GM06990 (cell line): Measurements from ENCODE around the gene INPP5A.

Experiments
- DNase-seq: peaks from one replicate; pipeline ENCODE4 v3.0.0-alpha.2; 2011; ENCODE audit not compliant: insufficient read length; ENCODE audit errors: extremely low read depth
- H3K27me3 ChIP-seq: replicated peaks from 2 replicates; pipeline ENCODE4 v1.6.0; 2011; ENCODE audit warnings: low read length; ENCODE audit not compliant: control insufficient read depth, insufficient read depth
- H3K36me3 ChIP-seq: 2 replicates; pipeline ENCODE4 v1.5.1; 2011; ENCODE audit warnings: low read length; ENCODE audit not compliant: control insufficient read depth, insufficient read depth
- H3K4me3 ChIP-seq: replicated peaks from 2 replicates; pipeline ENCODE4 v1.5.1; 2011; ENCODE audit warnings: low read depth, mild to moderate bottlenecking, control low read depth, low read length
- TF ChIP-seq, protein P1 (sequence below): IDR thresholded peaks from 2 replicates; pipeline ENCODE4 v1.5.1; 2011; ENCODE audit warnings: low read length, control low read depth, mild to moderate bottlenecking, inconsistent platforms; ENCODE audit not compliant: insufficient read depth, poor library complexity, severe bottlenecking

INPP5A gene

GRCh38 chr10:132507409-132507955 lies 30.1 kb upstream of the INPP5A start:
- H3K27me3 ChIP-seq, result peaks cover 2% of the 10 kb centered on the region
- H3K4me3 ChIP-seq, result no peak overlapping the region
- no peaks in the 10 kb centered on the region for H3K36me3 ChIP-seq
- no peak for DNase-seq
- TF ChIP-seq, protein P1, sequence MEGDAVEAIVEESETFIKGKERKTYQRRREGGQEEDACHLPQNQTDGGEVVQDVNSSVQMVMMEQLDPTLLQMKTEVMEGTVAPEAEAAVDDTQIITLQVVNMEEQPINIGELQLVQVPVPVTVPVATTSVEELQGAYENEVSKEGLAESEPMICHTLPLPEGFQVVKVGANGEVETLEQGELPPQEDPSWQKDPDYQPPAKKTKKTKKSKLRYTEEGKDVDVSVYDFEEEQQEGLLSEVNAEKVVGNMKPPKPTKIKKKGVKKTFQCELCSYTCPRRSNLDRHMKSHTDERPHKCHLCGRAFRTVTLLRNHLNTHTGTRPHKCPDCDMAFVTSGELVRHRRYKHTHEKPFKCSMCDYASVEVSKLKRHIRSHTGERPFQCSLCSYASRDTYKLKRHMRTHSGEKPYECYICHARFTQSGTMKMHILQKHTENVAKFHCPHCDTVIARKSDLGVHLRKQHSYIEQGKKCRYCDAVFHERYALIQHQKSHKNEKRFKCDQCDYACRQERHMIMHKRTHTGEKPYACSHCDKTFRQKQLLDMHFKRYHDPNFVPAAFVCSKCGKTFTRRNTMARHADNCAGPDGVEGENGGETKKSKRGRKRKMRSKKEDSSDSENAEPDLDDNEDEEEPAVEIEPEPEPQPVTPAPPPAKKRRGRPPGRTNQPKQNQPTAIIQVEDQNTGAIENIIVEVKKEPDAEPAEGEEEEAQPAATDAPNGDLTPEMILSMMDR, result no peak

DNA sequence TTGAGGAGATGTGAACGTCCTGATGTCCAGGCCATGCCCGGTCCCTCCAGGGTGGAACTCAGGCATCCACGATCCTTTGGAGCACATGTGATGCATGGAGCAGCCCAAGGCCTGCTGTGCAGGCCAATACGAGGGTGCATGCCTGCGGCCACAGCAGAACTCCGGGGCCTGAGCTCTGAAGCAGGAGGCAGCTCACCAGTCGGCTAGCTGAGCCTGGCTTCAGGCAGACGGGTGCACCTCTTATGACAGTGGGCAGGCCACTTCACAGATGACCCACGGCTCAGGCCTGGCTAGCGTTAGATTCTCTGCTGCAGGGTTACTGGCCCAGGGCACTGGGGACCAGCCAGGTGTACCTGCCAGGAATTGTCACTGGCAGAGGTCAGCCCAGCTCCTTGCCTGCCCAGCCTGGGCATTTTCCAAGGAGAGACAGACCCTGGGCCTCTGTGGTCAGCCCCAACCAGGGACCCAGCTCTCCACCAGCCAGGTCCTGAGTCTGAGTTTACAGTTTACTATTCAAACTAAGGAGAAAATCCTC lies 29.6 kb upstream of the INPP5A start:
- TF ChIP-seq, protein P1, result no peak
- H3K27me3 ChIP-seq, result no peaks in the 10 kb centered on the region; the same call in 1 of the 2 replicates

DNA sequence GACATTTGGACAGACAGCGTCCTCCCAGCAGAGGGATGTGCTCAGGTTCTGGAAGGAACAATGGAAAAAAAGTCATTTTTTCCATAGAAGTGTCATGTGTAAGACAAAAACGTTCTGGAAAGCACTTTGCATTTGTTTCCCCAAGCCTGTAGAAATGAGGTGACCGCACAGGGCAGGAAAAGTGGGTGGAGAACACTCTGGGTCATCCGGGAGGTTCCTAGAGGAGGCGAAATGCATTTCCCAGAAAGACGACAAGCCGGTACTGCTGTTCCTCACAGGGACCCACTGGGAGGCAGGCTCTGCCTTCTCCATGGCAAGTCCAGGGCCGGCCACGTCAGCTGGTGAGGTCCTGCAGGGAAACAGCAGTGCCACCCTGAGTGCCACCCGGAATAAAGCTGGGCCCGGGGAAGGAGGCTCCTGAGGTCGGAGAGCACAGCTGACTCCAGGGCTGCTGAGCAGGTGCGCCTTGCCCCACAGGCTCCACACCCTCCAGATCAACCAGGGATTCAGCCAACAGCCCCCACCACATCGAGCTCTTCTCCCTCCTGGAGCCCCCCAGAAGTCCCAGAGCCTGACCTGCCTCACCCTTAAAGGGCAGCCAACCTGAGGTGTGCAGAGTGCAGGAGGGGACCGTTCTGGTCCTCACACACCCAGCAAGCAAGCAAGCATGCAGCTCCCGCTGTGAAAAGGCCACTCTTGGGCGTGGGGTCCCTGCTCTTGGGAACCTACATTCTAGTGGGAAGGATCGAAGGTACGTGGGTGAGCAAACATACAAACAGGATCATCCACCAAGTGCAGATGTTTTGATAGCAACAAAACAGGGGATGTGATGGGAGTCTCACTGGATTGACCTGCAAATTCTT lies 28.8 kb upstream of the INPP5A start:
- no peaks in the 10 kb centered on the region; the same call in 1 of the 2 replicates for H3K27me3 ChIP-seq
- H3K4me3 ChIP-seq, result no peak overlapping the region
- DNase-seq, result no peak
- TF ChIP-seq, protein P1, result no peak
- H3K36me3 ChIP-seq, result no peaks in the 10 kb centered on the region

More for the DNA sequence above, 29.6 kb upstream of the INPP5A start:
- Histone ChIP-seq H3K4me3 (no peak overlapping the region), H3K36me3 (no peaks in the 10 kb centered on the region)
- no peak for DNase-seq

DNA sequence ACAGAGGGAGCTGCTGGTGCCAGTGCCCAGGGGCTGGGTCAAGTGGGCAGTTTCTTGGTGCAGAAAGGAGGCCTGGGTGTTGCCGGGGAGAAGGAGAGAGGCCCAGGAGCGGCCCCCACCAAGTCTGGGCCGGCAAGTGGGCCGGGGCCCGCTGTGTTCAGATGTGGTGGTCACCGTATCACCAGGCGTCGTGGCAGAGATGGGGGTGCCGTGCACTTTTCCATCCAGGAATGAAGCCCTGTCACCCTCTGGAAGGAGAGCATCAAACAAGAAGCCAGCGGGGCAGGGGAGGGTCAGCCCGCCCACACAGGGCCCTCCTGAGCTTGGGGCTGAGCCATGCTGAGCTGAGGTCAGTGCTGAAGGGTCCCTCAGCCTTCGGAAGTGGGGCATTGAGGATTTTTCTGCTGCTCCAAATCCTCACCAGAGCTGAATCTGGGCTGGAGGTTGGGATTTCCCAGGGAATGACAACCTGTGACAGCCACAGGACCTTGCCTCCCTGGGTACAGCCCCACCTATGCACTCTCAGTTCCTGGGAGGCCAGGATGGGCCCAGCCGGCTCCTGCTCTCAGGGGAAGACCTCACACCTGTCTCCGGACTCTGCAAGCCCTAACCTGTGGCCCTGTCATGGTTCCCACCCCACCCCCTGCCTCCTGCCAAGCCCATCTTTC lies 27.9 kb upstream of the INPP5A start:
- DNase-seq, result no peak
- TF ChIP-seq, protein P1, result no peak

DNA sequence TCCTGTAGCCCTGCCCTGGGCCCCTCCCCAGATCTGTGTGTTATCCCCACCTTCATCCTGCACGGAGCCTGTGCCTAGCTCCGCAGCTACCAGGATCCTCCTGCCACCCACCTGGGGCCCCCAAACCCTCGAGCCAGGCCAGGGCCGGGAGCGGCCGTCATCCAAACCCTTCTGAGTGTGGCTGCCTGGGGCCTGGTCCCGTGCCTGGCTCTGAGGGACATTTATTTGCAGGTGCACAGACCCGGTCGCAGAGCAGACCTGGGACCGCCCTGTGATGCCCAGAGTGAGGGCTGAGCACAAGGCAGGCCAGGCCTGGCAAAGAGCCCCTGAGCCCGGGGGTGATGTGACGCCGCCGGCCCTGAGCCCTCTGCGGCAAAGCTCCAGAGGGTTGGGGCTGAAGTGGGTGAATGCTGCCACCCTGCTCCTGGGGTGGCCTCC lies 27.4 kb upstream of the INPP5A start:
- TF ChIP-seq, protein P1, result no peak
- Histone ChIP-seq H3K36me3 (no peaks in the 10 kb centered on the region), H3K27me3 (no peaks in the 10 kb centered on the region; the same call in 1 of the 2 replicates), H3K4me3 (no peak overlapping the region)
- DNase-seq, result no peak

More for the DNA sequence above, 27.9 kb upstream of the INPP5A start:
- Histone ChIP-seq H3K27me3 (no peaks in the 10 kb centered on the region; the same call in 1 of the 2 replicates), H3K36me3 (no peaks in the 10 kb centered on the region), H3K4me3 (no peak overlapping the region)
